K562 (cell line): ENCODE data around the gene EFHC2. TPM values are rescaled to one million over a fixed set of nuclear protein-coding genes. Genes with fewer than 3 reads are reported as not detected.

Experiments
- FOXA1 ChIP-seq: fragments of 450-650 bp; IDR thresholded peaks from 2 replicates; pipeline ENCODE4 v1.6.1; 2016; ENCODE audit warnings: mild to moderate bottlenecking, borderline replicate concordance
- GABPB1 ChIP-seq: sonication (generic); formaldehyde crosslinking; IDR thresholded peaks from 2 replicates; pipeline ENCODE4 v1.8.0; 2022; ENCODE audit warnings: mild to moderate bottlenecking, missing genetic modification reagents
- ID3 ChIP-seq, 2 experiments: fragments of 250-450 bp in 1 of 2; fragments of 450-650 bp in 1 of 2; sonication (Bioruptor Pico) in 1 of 2; IDR thresholded peaks; 2 replicates each; pipeline versions ENCODE4 v1.6.1 to v1.8.0; 2016 to 2021; ENCODE audit warnings: mild to moderate bottlenecking in 2 of 2, moderate library complexity in 2 of 2, missing compliant biosample characterization in 1 of 2, missing genetic modification characterization in 1 of 2
- IRF9 ChIP-seq: fragments of 450-650 bp; IDR thresholded peaks from 2 replicates; pipeline ENCODE4 v1.6.1; 2016; ENCODE audit warnings: missing biosample characterization, missing genetic modification characterization
- L3MBTL2 ChIP-seq: fragments of 450-650 bp; IDR thresholded peaks from 2 replicates; pipeline ENCODE4 v1.6.1; 2016; ENCODE audit warnings: mild to moderate bottlenecking, moderate library complexity
- LEF1 ChIP-seq: fragments of 450-650 bp; IDR thresholded peaks from 2 replicates; pipeline ENCODE4 v1.6.1; 2016; ENCODE audit warnings: mild to moderate bottlenecking
- MAFK ChIP-seq: IDR thresholded peaks from 2 replicates; pipeline ENCODE4 v1.6.1; 2011; ENCODE audit warnings: low read length, improper control_type of control experiment
- MCM3 ChIP-seq: fragments of 450-650 bp; IDR thresholded peaks from 2 replicates; pipeline ENCODE4 v1.6.1; 2016
- NCOA6 ChIP-seq: fragments of 450-650 bp; IDR thresholded peaks from 2 replicates; pipeline ENCODE4 v1.6.1; 2017; ENCODE audit warnings: mild to moderate bottlenecking
- NR2C1 ChIP-seq, 2 experiments: fragments of 450-650 bp; IDR thresholded peaks; 2 replicates each; pipeline ENCODE4 v1.6.1; 2017; ENCODE audit warnings: mild to moderate bottlenecking in 2 of 2, antibody characterized with exemption in 1 of 2, inconsistent platforms in 1 of 2, missing compliant biosample characterization in 1 of 2, missing genetic modification characterization in 1 of 2
- POLR2B ChIP-seq: fragments of 450-650 bp; IDR thresholded peaks from 2 replicates; pipeline ENCODE4 v1.6.1; 2018; ENCODE audit warnings: low read depth; ENCODE audit not compliant: partially characterized antibody
- PYGO2 ChIP-seq: fragments of 450-650 bp; IDR thresholded peaks from 2 replicates; pipeline ENCODE4 v1.6.1; 2016; ENCODE audit warnings: mild to moderate bottlenecking, missing genetic modification characterization, moderate library complexity, missing compliant biosample characterization
- SREBF1 ChIP-seq: fragments of 150-350 bp; IDR thresholded peaks from 2 replicates; pipeline ENCODE4 v1.6.1; 2014; ENCODE audit warnings: antibody characterized with exemption, low read depth, low read length, borderline replicate concordance
- XRCC5 ChIP-seq: fragments of 200-400 bp; formaldehyde crosslinking; IDR thresholded peaks from 2 replicates; pipeline ENCODE4 v1.6.1; 2017; ENCODE audit warnings: low read depth, mild to moderate bottlenecking, low read length
- ZBTB7A ChIP-seq: IDR thresholded peaks from 2 replicates; pipeline ENCODE4 v1.6.1; 2011; ENCODE audit warnings: low read depth, mild to moderate bottlenecking, low read length, moderate library complexity, borderline replicate concordance; ENCODE audit not compliant: control insufficient read depth
- ZNF311 ChIP-seq: fragments of 250-450 bp; sonication (Bioruptor Pico); IDR thresholded peaks from 2 replicates; pipeline ENCODE4 v1.4.0; 2020; ENCODE audit warnings: mild to moderate bottlenecking, moderate library complexity
- ZNF395 ChIP-seq: fragments of 200-800 bp; sonication (Bioruptor generic); IDR thresholded peaks from 2 replicates; pipeline ENCODE4 v1.6.1; 2017; ENCODE audit warnings: missing genetic modification characterization, missing compliant biosample characterization
- ZNF584 ChIP-seq: fragments of 200-800 bp; sonication (Bioruptor generic); IDR thresholded peaks from 2 replicates; pipeline ENCODE4 v1.6.1; 2016; ENCODE audit warnings: low read depth, mild to moderate bottlenecking, missing genetic modification characterization, missing compliant biosample characterization
- ZNF696 ChIP-seq: fragments of 250-450 bp; sonication (Bioruptor Pico); conservative IDR thresholded peaks from 2 replicates; pipeline ENCODE4 v1.4.0; 2020; ENCODE audit warnings: mild to moderate bottlenecking, moderate library complexity
- ZNF76 ChIP-seq: fragments of 250-450 bp; sonication (Bioruptor Pico); IDR thresholded peaks from 2 replicates; pipeline ENCODE4 v1.4.0; 2020; ENCODE audit warnings: mild to moderate bottlenecking, moderate library complexity, borderline replicate concordance
- polyA plus RNA-seq, 8 experiments: library from polyadenylated mRNA; depleted of rRNA in 4 of 8; stranded (reverse) in 5 of 8; unstranded in 3 of 8; fragments of >200 nt; fragmentation: Nextera tagmentation in 2 of 8; fragmentation: Illumina TruSeq in 1 of 8; extraction: Ambion mirVana in 2 of 8; extraction: Trizol in 1 of 8; gene quantifications; 2 replicates each; pipeline versions ENCODE4 v1.2.1 to v1.2.3, GENCODE V29; 2011 to 2014; ENCODE audit warnings: inconsistent platforms in 1 of 8, missing spikeins in 1 of 8
- total RNA-seq, 7 experiments: library from RNA; depleted of rRNA in 6 of 7; stranded (reverse); fragments of >200 nt in 6 of 7; fragmentation: Illumina TruSeq in 2 of 7; extraction: Trizol in 2 of 7; gene quantifications; 2 replicates each; pipeline versions ENCODE4 v1.2.1 to v1.2.3, GENCODE V29; 2011 to 2021; ENCODE audit warnings: low replicate concordance in 1 of 7

Gene EFHC2
- total and polyA plus RNA-seq, 9 of the 15 experiments (the other 6 are each of a cell fraction or from before 2014, with no cell fraction given), result 1.3 to 8.1 (median 3.0) TPM

DNA sequence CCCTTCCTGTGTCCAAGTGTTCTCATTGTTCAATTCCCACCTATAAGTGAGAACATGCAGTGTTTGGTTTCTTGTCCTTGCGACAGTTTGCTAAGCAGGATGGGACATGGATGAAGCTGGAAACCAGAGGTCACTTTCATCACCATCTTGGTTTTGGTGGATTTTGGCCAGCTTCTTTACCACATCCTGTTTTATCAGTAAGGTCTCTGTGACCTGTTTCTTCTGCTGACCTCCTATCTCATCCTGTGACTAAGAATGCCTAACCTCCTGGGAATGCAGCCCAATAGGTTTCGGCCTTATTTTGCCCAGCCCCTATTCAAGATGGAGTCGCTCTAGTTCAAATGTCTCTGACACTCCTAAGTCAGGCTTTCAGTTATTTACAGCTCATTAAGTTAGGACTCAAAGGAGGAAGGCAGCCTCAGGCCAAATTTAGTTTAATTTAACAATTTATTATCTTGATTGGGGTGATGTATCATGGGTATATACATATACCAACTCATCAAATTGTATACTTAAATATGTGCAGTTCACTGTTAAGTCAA, 200.3 kb downstream of the EFHC2 start (continued):
- no peak for TF ChIP-seq ZBTB7A
- TF ChIP-seq ZNF76, result 0 out of 2 replicates have a peak, but pooled peaks have one; percentile 76
- no peak for TF ChIP-seq POLR2B
- no peak for TF ChIP-seq FOXA1
- no peak for TF ChIP-seq ZNF696
- TF ChIP-seq ZNF584 (CRISPR knock-in tag), result peak; percentile 87; the same call in 1 of the 2 replicates
- TF ChIP-seq NCOA6, result no peak
- TF ChIP-seq GABPB1 (CRISPR knock-in tag), result no peak
- peak; percentile 85 for TF ChIP-seq ZNF311 (CRISPR knock-in tag)
- TF ChIP-seq L3MBTL2, result no peak
- TF ChIP-seq SREBF1, result no peak
- peak; percentile 91; the same call in 1 of the 2 replicates for TF ChIP-seq ZNF395 (CRISPR knock-in tag)
- no peak for TF ChIP-seq XRCC5
- TF ChIP-seq PYGO2 (tag), result 0 out of 2 replicates have a peak, but pooled peaks have one; percentile 44
- no peak for TF ChIP-seq MAFK
- TF ChIP-seq LEF1, result no peak
- TF ChIP-seq ID3 (CRISPR knock-in tag; IDR thresholded peaks at IDR 0.05), result no peak
- peak; percentile 76; the same call in 1 of the 2 replicates for TF ChIP-seq ID3 (tag; IDR thresholded peaks at IDR 0.05)
- no peak for TF ChIP-seq NR2C1 (IDR thresholded peaks at IDR 0.05)
- 0 out of 2 replicates have a peak, but pooled peaks have one; percentile 26 for TF ChIP-seq NR2C1 (tag; IDR thresholded peaks at IDR 0.05)
- 0 out of 2 replicates have a peak, but pooled peaks have one; percentile 33 for TF ChIP-seq IRF9 (tag)
- no peak for TF ChIP-seq MCM3
